Neuronal stem cell (in vitro differentiated cells): Measurements from ENCODE around the gene SIMC1.

Experiments
- DNase-seq: peaks from one replicate; pipeline ENCODE4 v3.0.0-alpha.2; 2013; ENCODE audit warnings: low spot score
- H2AFZ ChIP-seq: one replicate; pipeline ENCODE4 v1.6.1; 2013; ENCODE audit warnings: mild to moderate bottlenecking, low read length, inconsistent platforms
- H2AK5ac ChIP-seq: 2 replicates; pipeline ENCODE4 v1.6.1; 2013; ENCODE audit warnings: low read depth, mild to moderate bottlenecking, inconsistent platforms, low read length, moderate library complexity, mixed read lengths
- H2BK120ac ChIP-seq: 2 replicates; pipeline ENCODE4 v1.6.1; 2013; ENCODE audit warnings: low read depth, mild to moderate bottlenecking, inconsistent platforms, low read length, moderate library complexity, mixed read lengths
- H2BK12ac ChIP-seq: one replicate; pipeline ENCODE4 v1.6.1; 2013; ENCODE audit warnings: low read length, inconsistent platforms
- H2BK15ac ChIP-seq: 2 replicates; pipeline ENCODE4 v1.6.1; 2013; ENCODE audit warnings: mild to moderate bottlenecking, low read length, inconsistent platforms, mixed read lengths
- H2BK5ac ChIP-seq: one replicate; pipeline ENCODE4 v1.6.1; 2013; ENCODE audit warnings: inconsistent platforms, mild to moderate bottlenecking, low read length, moderate library complexity
- H3K14ac ChIP-seq: one replicate; pipeline ENCODE4 v1.6.1; 2013; ENCODE audit warnings: low read length, inconsistent platforms
- H3K18ac ChIP-seq: 2 replicates; pipeline ENCODE4 v1.6.1; 2013; ENCODE audit warnings: low read length, inconsistent platforms
- H3K23ac ChIP-seq: 2 replicates; pipeline ENCODE4 v1.6.1; 2013; ENCODE audit warnings: low read depth, mild to moderate bottlenecking, mixed read lengths, low read length, inconsistent platforms; ENCODE audit not compliant: poor library complexity
- H3K27ac ChIP-seq: replicated peaks from 3 replicates; pipeline ENCODE4 v1.5.1; 2013; ENCODE audit warnings: low read length, inconsistent platforms
- H3K27me3 ChIP-seq, 3 experiments: 2 replicates each; pipeline ENCODE4 v1.6.1; 2013; ENCODE audit warnings: low read length in 3 of 3, mild to moderate bottlenecking in 2 of 3, inconsistent platforms in 1 of 3, low read depth in 1 of 3, mixed read lengths in 1 of 3, moderate library complexity in 1 of 3; ENCODE audit not compliant: control insufficient read depth in 3 of 3, insufficient read depth in 3 of 3
- H3K36me3 ChIP-seq, 2 donors: replicated peaks in 1 of 2; 2 replicates each; pipeline ENCODE4 v1.6.1; 2013; ENCODE audit warnings: low read length in 2 of 2; ENCODE audit not compliant: control insufficient read depth in 2 of 2, insufficient read depth in 2 of 2
- H3K4ac ChIP-seq: 2 replicates; pipeline ENCODE4 v1.6.1; 2013; ENCODE audit warnings: inconsistent platforms, mild to moderate bottlenecking, low read length, moderate library complexity
- H3K4me1 ChIP-seq, 2 donors: 1 replicate in 1 of 2; 2 replicates in 1 of 2; pipeline ENCODE4 v1.6.1; 2013; ENCODE audit warnings: low read length in 2 of 2, low read depth in 1 of 2; ENCODE audit not compliant: control insufficient read depth in 2 of 2, insufficient read depth in 1 of 2
- H3K4me2 ChIP-seq: one replicate; pipeline ENCODE4 v1.6.1; 2013; ENCODE audit warnings: mild to moderate bottlenecking, low read length, inconsistent platforms; ENCODE audit not compliant: insufficient read depth, poor library complexity, severe bottlenecking
- H3K4me3 ChIP-seq, 2 donors: 2 replicates each; pipeline ENCODE4 v1.5.1; 2013; ENCODE audit warnings: low read length in 2 of 2, mild to moderate bottlenecking in 2 of 2, inconsistent platforms in 1 of 2, moderate library complexity in 1 of 2
- H3K79me1 ChIP-seq: one replicate; pipeline ENCODE4 v1.6.1; 2013; ENCODE audit warnings: low read depth, mild to moderate bottlenecking, inconsistent platforms, low read length, moderate library complexity
- H3K9ac ChIP-seq: one replicate; pipeline ENCODE4 v1.6.1; 2013; ENCODE audit warnings: mild to moderate bottlenecking, low read depth, low read length, inconsistent platforms; ENCODE audit not compliant: poor library complexity
- H3K9me3 ChIP-seq, 2 donors: replicated peaks in 1 of 2; 2 replicates each; pipeline versions ENCODE3 to v1.6.1; 2013; ENCODE audit warnings: low read length in 2 of 2, mild to moderate bottlenecking in 2 of 2, inconsistent platforms in 1 of 2, low read depth in 1 of 2, mixed read lengths in 1 of 2, moderate library complexity in 1 of 2; ENCODE audit not compliant: control insufficient read depth in 2 of 2, insufficient read depth in 1 of 2
- H4K8ac ChIP-seq: one replicate; pipeline ENCODE4 v1.6.1; 2013; ENCODE audit warnings: low read depth, mild to moderate bottlenecking, inconsistent platforms, low read length, moderate library complexity
- H4K91ac ChIP-seq: one replicate; pipeline ENCODE4 v1.6.1; 2013; ENCODE audit warnings: low read length, low read depth, mild to moderate bottlenecking, inconsistent platforms; ENCODE audit not compliant: poor library complexity
- WGBS, 2 donors: extraction: QIAGEN DNeasy Blood & Tissue Kit; methylation state at CpG; one replicate each; pipeline ENCODE4 v1.1.7; 2013; ENCODE audit warnings: missing lambda C conversion rate in 2 of 2, mixed read lengths in 1 of 2; ENCODE audit not compliant: insufficient read length in 2 of 2, insufficient replicate concordance in 1 of 2; ENCODE audit errors: extremely low coverage in 2 of 2; 5-methylcytosine and 5-hydroxymethylcytosine counted together

SIMC1 gene

GRCh38 chr5:176362233-176362490 is 123.9 kb downstream of the SIMC1 start:
- Histone ChIP-seq H3K4me1 (peaks cover 5 to 11% of the 10 kb centered on the region in 2 donors), H3K4me3 (peak overlapping the region; percentile 72 to 96), H3K23ac (no peak overlapping the region), H2BK120ac (no peak overlapping the region), H2BK12ac (no peak overlapping the region), H3K4me2 (peak overlapping the region; percentile 92), H3K36me3 (peaks cover 8 to 27% of the 10 kb centered on the region in 2 donors), H3K14ac (no peak overlapping the region), H2AK5ac (no peak overlapping the region), H3K27me3 (peaks cover 0 to 26% (median 20%) of the 10 kb centered on the region in 3 experiments), H2BK15ac (no peak overlapping the region), H3K4ac (no peak overlapping the region), H2BK5ac (no peak overlapping the region), H3K18ac (no peak overlapping the region), H3K9me3 (peaks cover 3 to 4% of the 10 kb centered on the region in 2 donors), H4K8ac (no peak overlapping the region), H3K79me1 (peaks cover 9% of the 10 kb centered on the region), H3K9ac (no peak overlapping the region), H2AFZ (peak overlapping the region; percentile 98), H4K91ac (no peak overlapping the region), H3K27ac (no peak overlapping the region)
- no peak for DNase-seq
- no CpG with 5 or more reads among the region's 8 CpGs for WGBS, 2 donors

GRCh38 chr5:176364765-176365350 is 126.6 kb downstream of the SIMC1 start:
- Histone ChIP-seq H3K9ac (no peak overlapping the region), H4K91ac (no peak overlapping the region), H2BK15ac (no peak overlapping the region), H3K4me1 (peaks cover 2 to 10% of the 10 kb centered on the region in 2 donors), H2BK5ac (no peak overlapping the region), H3K18ac (no peak overlapping the region), H4K8ac (no peak overlapping the region), H2BK120ac (no peak overlapping the region), H3K4ac (no peak overlapping the region), H3K9me3 (no peaks in the 10 kb centered on the region), H3K79me1 (peaks cover 3% of the 10 kb centered on the region), H2BK12ac (no peak overlapping the region), H3K27ac (no peak overlapping the region), H2AK5ac (no peak overlapping the region), H3K4me3 (peak overlapping the region; percentile 81 to 84), H3K27me3 (peaks cover 0 to 26% (median 20%) of the 10 kb centered on the region in 3 experiments), H3K14ac (no peak overlapping the region), H3K23ac (no peak overlapping the region), H3K36me3 (peaks cover 13 to 30% of the 10 kb centered on the region in 2 donors), H2AFZ (peak overlapping the region; percentile 96), H3K4me2 (peak overlapping the region; percentile 93)
- DNase-seq, result no peak
- WGBS, 2 donors, result no CpG with 5 or more reads among the region's 28 CpGs

- H3K23ac ChIP-seq, result peak within 1 kb of the TSS; percentile 93
- H3K9ac ChIP-seq, result peak within 1 kb of the TSS; percentile 97
- peak within 1 kb of the TSS; percentile 99 for H3K14ac ChIP-seq
- H3K4me2 ChIP-seq, result peak within 1 kb of the TSS; percentile 93
- peak within 1 kb of the TSS; percentile 24 for H2AK5ac ChIP-seq
- H3K4me1 ChIP-seq, result peaks cover 2 to 10% of the 10 kb centered on the region in 2 donors
- H3K27me3 ChIP-seq, result peaks cover 0 to 26% (median 20%) of the 10 kb centered on the region in 3 experiments
- H4K91ac ChIP-seq, result no peak within 1 kb of the TSS
- H3K4me3 ChIP-seq, result peak within 1 kb of the TSS; percentile 81 to 84
- no peak within 1 kb of the TSS for H2BK15ac ChIP-seq
- H2BK120ac ChIP-seq, result no peak within 1 kb of the TSS
- peaks cover 13 to 37% of the 10 kb centered on the region in 2 donors for H3K36me3 ChIP-seq
- peak within 1 kb of the TSS; percentile 52 for H4K8ac ChIP-seq
- H3K79me1 ChIP-seq, result peaks cover 3% of the 10 kb centered on the region
- H2BK5ac ChIP-seq, result peak within 1 kb of the TSS; percentile 87
- no peak within 1 kb of the TSS for H3K27ac ChIP-seq
- peak within 1 kb of the TSS; percentile 66 for H3K4ac ChIP-seq
- peak; percentile 62 for DNase-seq
- no peaks in the 10 kb centered on the region for H3K9me3 ChIP-seq
- H2BK12ac ChIP-seq, result peak within 1 kb of the TSS; percentile 30
- WGBS, 2 donors, result no CpG with 5 or more reads among the region's 108 CpGs
- H2AFZ ChIP-seq, result peak within 1 kb of the TSS; percentile 96
- H3K18ac ChIP-seq, result peak within 1 kb of the TSS; percentile 95
These were observed 127.4 kb downstream of the SIMC1 start, which contains the start of gene ARL10 for GRCh38 chr5:176365351-176366231. Gene ARL10, plus strand, starts transcription at chr5:176365487. Its CDS starts 77 bp downstream, at chr5:176365564.
